K562 (cell line): Measurements from ENCODE around the gene CORO2A. TPM values are rescaled to one million over a fixed set of nuclear protein-coding genes. Genes with fewer than 3 reads are reported as not detected.

Experiments used
- ATAC-seq: fragments of 200-7000 bp; cut with Tn5 transposase; 3 replicates; pipeline ENCODE4 v1.9.1; 2020; ENCODE audit warnings: moderate library complexity
- BruUV-seq: library from RNA; stranded (reverse); fragments of 400-500 nt; replicated peaks from 2 replicates; lab custom pipeline; 2021; lab: Mats Ljungman, UMichigan
- CTCF ChIA-PET: fragments of 300-600 bp; formaldehyde crosslinking; extraction: SDS; loops from one replicate; lab custom pipeline; 2021; ENCODE audit warnings: low intra/inter-chr PET ratio; lab: Yijun Ruan, JAX
- POLR2A ChIA-PET: fragments of 300-600, 350-650 bp; sonication (Branson Sonifier 250); formaldehyde crosslinking; extraction: SDS; loops from one replicate; lab custom pipeline; 2021; ENCODE audit warnings: antibody characterized with exemption, inconsistent platforms; lab: Yijun Ruan, JAX
- DNase-seq, 4 experiments: peaks; one replicate each; pipeline versions ENCODE4 v3.0.0 to v3.0.0-alpha.2; 2011 to 2018; ENCODE audit warnings: low spot score in 3 of 4, mixed read lengths in 3 of 4; ENCODE audit errors: extremely low read depth in 1 of 4
- FAIRE-seq: peaks from 2 replicates; lab custom pipeline; 2011; peaks lifted over from hg19 to GRCh38; lab: Jason Lieb, UNC
- H2AFZ ChIP-seq: 2 replicates; pipeline ENCODE4 v1.6.0; 2011; ENCODE audit warnings: low read depth, low read length, control low read depth, inconsistent platforms
- H3K27ac ChIP-seq: fragments of 200-600 bp; 3 replicates; pipeline ENCODE4 v1.8.0; 2011; ENCODE audit warnings: low read depth, mild to moderate bottlenecking, control low read depth, inconsistent platforms, low read length, moderate library complexity, mixed read lengths; ENCODE audit errors: extremely low read depth
- H3K27me3 ChIP-seq, 2 experiments: fragments of 300-600 bp in 1 of 2; 2 replicates in 1 of 2; 3 replicates in 1 of 2; pipeline versions ENCODE4 v1.6.0 to v1.8.0; 2011; ENCODE audit warnings: inconsistent platforms in 2 of 2, low read length in 2 of 2, mild to moderate bottlenecking in 1 of 2, mixed read lengths in 1 of 2, moderate library complexity in 1 of 2; ENCODE audit not compliant: control insufficient read depth in 2 of 2, insufficient read depth in 2 of 2
- H3K36me3 ChIP-seq: fragments of 300-600 bp; 3 replicates; pipeline ENCODE4 v1.8.0; 2011; ENCODE audit warnings: mild to moderate bottlenecking, low read length, inconsistent platforms; ENCODE audit not compliant: control insufficient read depth, insufficient read depth
- H3K4me1 ChIP-seq, 2 experiments: fragments of 200-600 bp in 1 of 2; replicated peaks in 1 of 2; 2 replicates in 1 of 2; 3 replicates in 1 of 2; pipeline versions ENCODE4 v1.5.1 to v1.8.0; 2011; ENCODE audit warnings: inconsistent platforms in 2 of 2, low read length in 2 of 2, mild to moderate bottlenecking in 1 of 2, mixed read lengths in 1 of 2, moderate library complexity in 1 of 2; ENCODE audit not compliant: control insufficient read depth in 2 of 2, insufficient read depth in 2 of 2
- H3K4me2 ChIP-seq: 2 replicates; pipeline ENCODE4 v1.6.1; 2011; ENCODE audit warnings: low read length, control low read depth, inconsistent platforms, mixed read lengths; ENCODE audit not compliant: insufficient read depth
- H3K4me3 ChIP-seq: fragments of 200-600 bp; sonication (generic), shearing (Covaris generic); 2 replicates; pipeline ENCODE4 v1.5.1; 2016; ENCODE audit warnings: control low read depth, inconsistent platforms
- H3K79me2 ChIP-seq: fragments of 200-600 bp; 3 replicates; pipeline ENCODE4 v1.8.0; 2011; ENCODE audit warnings: low read length, inconsistent platforms; ENCODE audit not compliant: control insufficient read depth, insufficient read depth
- H3K9ac ChIP-seq, 2 experiments: 2 replicates each; pipeline versions ENCODE4 v1.6.0 to v1.6.1; 2011; ENCODE audit warnings: low read depth in 2 of 2, low read length in 2 of 2, control low read depth in 1 of 2, inconsistent platforms in 1 of 2, mild to moderate bottlenecking in 1 of 2, mixed read lengths in 1 of 2; ENCODE audit not compliant: insufficient read depth in 1 of 2
- H3K9me1 ChIP-seq: one replicate; pipeline ENCODE4 v1.6.0; 2011; ENCODE audit warnings: inconsistent platforms, mild to moderate bottlenecking, low read length, moderate library complexity; ENCODE audit not compliant: control insufficient read depth, insufficient read depth
- H3K9me3 ChIP-seq: replicated peaks from 2 replicates; pipeline ENCODE4 v1.5.1; 2011; ENCODE audit warnings: low read depth, low read length, inconsistent platforms; ENCODE audit not compliant: control insufficient read depth, insufficient read depth
- H4K20me1 ChIP-seq: replicated peaks from 2 replicates; pipeline ENCODE4 v1.6.1; 2011; ENCODE audit warnings: low read length, inconsistent platforms, mixed read lengths; ENCODE audit not compliant: control insufficient read depth, insufficient read depth
- WGBS: fragments of 100-300 bp; shearing (Covaris generic); methylation state at CpG from one replicate; pipeline ENCODE4 v1.1.6; 2016; ENCODE audit warnings: low coverage, mixed read lengths; ENCODE audit not compliant: insufficient coverage; ENCODE audit errors: missing lambda C conversion rate; 5-methylcytosine and 5-hydroxymethylcytosine counted together
- in situ Hi-C: fragments of 300-500 bp; cut with MboI; formaldehyde crosslinking; loops from 4 replicates; pipeline ENCODE4 v1.15.0; 2018; ENCODE audit warnings: inconsistent platforms, mixed read lengths
- intact Hi-C: fragments of 100-400 bp; cut with micrococcal nuclease; formaldehyde crosslinking; loops from 2 replicates; pipeline ENCODE4 v1.14.2; 2022
- microRNA-seq: library from miRNA; unstranded; fragments of <30 nt; microRNA quantifications from one replicate; pipeline ENCODE4, GENCODE V29; 2018; ENCODE audit warnings: borderline microRNAs expressed
- polyA plus RNA-seq, 8 experiments: library from polyadenylated mRNA; depleted of rRNA in 4 of 8; stranded (reverse) in 5 of 8; unstranded in 3 of 8; fragments of >200 nt; fragmentation: Nextera tagmentation in 2 of 8; fragmentation: Illumina TruSeq in 1 of 8; extraction: Ambion mirVana in 2 of 8; extraction: Trizol in 1 of 8; gene quantifications; 2 replicates each; pipeline versions ENCODE4 v1.2.1 to v1.2.3, GENCODE V29; 2011 to 2014; ENCODE audit warnings: inconsistent platforms in 1 of 8, missing spikeins in 1 of 8
- small RNA-seq: library from RNA; depleted of rRNA; stranded (forward); fragments of <200 nt; gene quantifications from one replicate; pipeline ENCODE3, GENCODE V24; 2014
- total RNA-seq, 7 experiments: library from RNA; depleted of rRNA in 6 of 7; stranded (reverse); fragments of >200 nt in 6 of 7; fragmentation: Illumina TruSeq in 2 of 7; extraction: Trizol in 2 of 7; gene quantifications; 2 replicates each; pipeline versions ENCODE4 v1.2.1 to v1.2.3, GENCODE V29; 2011 to 2021; ENCODE audit warnings: low replicate concordance in 1 of 7
- TF ChIP-seq, protein P1 (sequence below): fragments of 250-450 bp; sonication (Bioruptor Pico); IDR thresholded peaks from 2 replicates; pipeline ENCODE4 v1.5.0; 2021; ENCODE audit warnings: mild to moderate bottlenecking, borderline replicate concordance

The CORO2A gene
- total and polyA plus RNA-seq, 9 of the 15 experiments (the other 6 are each of a cell fraction or from before 2014, with no cell fraction given), result 9.5 to 26.6 (median 18.0) TPM

DNA sequence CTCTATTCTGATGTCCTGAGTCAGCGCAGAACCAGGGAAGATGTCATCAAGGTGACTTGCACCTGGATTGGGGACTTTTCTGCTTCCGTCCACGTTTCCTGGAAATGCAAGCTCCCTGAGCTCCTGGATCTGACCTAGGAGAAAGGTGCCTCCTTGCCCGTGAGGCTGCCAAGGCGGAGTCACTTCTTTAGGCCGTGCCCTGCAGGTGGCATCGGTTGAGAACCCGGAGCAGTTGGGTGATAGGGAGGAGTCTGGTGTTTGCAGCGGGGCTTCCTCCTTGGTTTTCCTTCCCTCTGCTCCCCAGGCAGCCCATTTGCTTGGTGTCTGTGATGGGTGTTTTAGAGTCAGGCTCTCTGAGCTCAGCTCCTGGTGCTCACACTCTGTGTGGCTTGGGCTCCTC is 120.7 kb downstream of the CORO2A start:
- in situ Hi-C loops, result no loop called here
- H3K4me2 ChIP-seq, result no peak overlapping the region
- intact Hi-C loops, result no loop called here
- BruUV-seq, result no TSS peak
- H3K4me3 ChIP-seq, result no peak overlapping the region
- H4K20me1 ChIP-seq, result peaks cover 8% of the 10 kb centered on the region; the same call in 1 of the 2 replicates
- H2AFZ ChIP-seq, result no peak overlapping the region
- no peak overlapping the region for H3K27ac ChIP-seq
- CTCF ChIA-PET, result no interaction called here
- H3K9ac ChIP-seq, result peak overlapping the region in 1 of 2 experiments; percentile 60; a peak in 1 of 4 replicates
- H3K4me1 ChIP-seq, result peaks cover 4% of the 10 kb centered on the region in 2 experiments; a peak in 2 of 5 replicates
- POLR2A ChIA-PET, result interaction anchor here (0.6 to 3.9 kb wide), 7 partner anchors 9 to 149 kb away, joined by 3 to 30 read pairs (median 4); partner anchors contain the start of genes ANP32B, NANS and TRMO
- no peaks in the 10 kb centered on the region for H3K27me3 ChIP-seq
- FAIRE-seq (no peak), ATAC-seq (no peak), DNase-seq (no peak)
- TF ChIP-seq, protein P1, sequence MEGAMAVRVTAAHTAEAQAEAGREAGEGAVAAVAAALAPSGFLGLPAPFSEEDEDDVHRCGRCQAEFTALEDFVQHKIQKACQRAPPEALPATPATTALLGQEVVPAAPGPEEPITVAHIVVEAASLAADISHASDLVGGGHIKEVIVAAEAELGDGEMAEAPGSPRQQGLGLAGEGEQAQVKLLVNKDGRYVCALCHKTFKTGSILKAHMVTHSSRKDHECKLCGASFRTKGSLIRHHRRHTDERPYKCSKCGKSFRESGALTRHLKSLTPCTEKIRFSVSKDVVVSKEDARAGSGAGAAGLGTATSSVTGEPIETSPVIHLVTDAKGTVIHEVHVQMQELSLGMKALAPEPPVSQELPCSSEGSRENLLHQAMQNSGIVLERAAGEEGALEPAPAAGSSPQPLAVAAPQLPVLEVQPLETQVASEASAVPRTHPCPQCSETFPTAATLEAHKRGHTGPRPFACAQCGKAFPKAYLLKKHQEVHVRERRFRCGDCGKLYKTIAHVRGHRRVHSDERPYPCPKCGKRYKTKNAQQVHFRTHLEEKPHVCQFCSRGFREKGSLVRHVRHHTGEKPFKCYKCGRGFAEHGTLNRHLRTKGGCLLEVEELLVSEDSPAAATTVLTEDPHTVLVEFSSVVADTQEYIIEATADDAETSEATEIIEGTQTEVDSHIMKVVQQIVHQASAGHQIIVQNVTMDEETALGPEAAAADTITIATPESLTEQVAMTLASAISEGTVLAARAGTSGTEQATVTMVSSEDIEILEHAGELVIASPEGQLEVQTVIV, result no peak
- H3K9me1 ChIP-seq, result no peaks in the 10 kb centered on the region
- H3K36me3 ChIP-seq, result peaks cover 64% of the 10 kb centered on the region; the same call in 2 of the 3 replicates
- peaks cover 58% of the 10 kb centered on the region for H3K79me2 ChIP-seq
- WGBS, result 87% methylated on average over 7 of the region's 9 CpGs
- no peaks in the 10 kb centered on the region for H3K9me3 ChIP-seq

Small RNA genes lying within 50 kb of the gene (microRNA-seq; reads per million reads assigned to microRNA genes)
- not detected for gene MIR6854

Small RNA genes lying within 50 kb of the gene (small RNA-seq; reads per million reads assigned to genes)
- gene MIR6854 (not detected), gene RF00017 (not detected)

Other genes starting within 250 kb of the CORO2A start
- gene ANP32B, start 209.3 kb downstream of the CORO2A start, total RNA-seq (2014; rRNA removed), result 90.3 and 90.7 TPM in 2 replicates
- gene ANP32B, start 209.3 kb downstream of the CORO2A start, total RNA-seq (2014; rRNA removed; fragmentation: Illumina TruSeq; extraction: Trizol), result 80.3 and 96.1 TPM in 2 replicates
- 68.9 and 78.4 TPM in 2 replicates for gene ANP32B, start 209.3 kb downstream of the CORO2A start, total RNA-seq (2015; rRNA removed; fragmentation: Illumina TruSeq; extraction: Trizol)
- 384 and 454 TPM in 2 replicates for gene ANP32B, start 209.3 kb downstream of the CORO2A start, total RNA-seq (2021)
- 135 and 147 TPM in 2 replicates for gene ANP32B, start 209.3 kb downstream of the CORO2A start, polyA plus RNA-seq (2011; rRNA removed)
- gene ANP32B, start 209.3 kb downstream of the CORO2A start, polyA plus RNA-seq (2014; fragmentation: Illumina TruSeq; extraction: Trizol), result 711 and 815 TPM in 2 replicates
- gene ANP32B, start 209.3 kb downstream of the CORO2A start, polyA plus RNA-seq (2014; fragmentation: Nextera tagmentation; extraction: Ambion mirVana), result 100 to 1,000 TPM in 1 of 2 experiments, 10 to 100 TPM in 1; 87.2 to 141 TPM
- 331 and 380 TPM in 2 replicates for gene ANP32B, start 209.3 kb downstream of the CORO2A start, polyA plus RNA-seq (2014; rRNA removed)
- gene NANS, start 135.9 kb downstream of the CORO2A start, total RNA-seq (2014; rRNA removed), result 181 and 197 TPM in 2 replicates
- 124 and 133 TPM in 2 replicates for gene NANS, start 135.9 kb downstream of the CORO2A start, total RNA-seq (2014; rRNA removed; fragmentation: Illumina TruSeq; extraction: Trizol)
- gene NANS, start 135.9 kb downstream of the CORO2A start, total RNA-seq (2015; rRNA removed; fragmentation: Illumina TruSeq; extraction: Trizol), result 151 and 156 TPM in 2 replicates
- gene NANS, start 135.9 kb downstream of the CORO2A start, total RNA-seq (2021), result 127 and 133 TPM in 2 replicates
- 124 and 143 TPM in 2 replicates for gene NANS, start 135.9 kb downstream of the CORO2A start, polyA plus RNA-seq (2011; rRNA removed)
- gene NANS, start 135.9 kb downstream of the CORO2A start, polyA plus RNA-seq (2014; fragmentation: Illumina TruSeq; extraction: Trizol), result 137 TPM in 2 replicates
- gene NANS, start 135.9 kb downstream of the CORO2A start, polyA plus RNA-seq (2014; fragmentation: Nextera tagmentation; extraction: Ambion mirVana), result 10 to 100 TPM; 37.1 to 64.3 TPM
- gene NANS, start 135.9 kb downstream of the CORO2A start, polyA plus RNA-seq (2014; rRNA removed), result 127 and 141 TPM in 2 replicates
- 17.9 and 24.7 TPM in 2 replicates for gene TRIM14, start 73.4 kb downstream of the CORO2A start, total RNA-seq (2014; rRNA removed)
- 17.0 and 17.5 TPM in 2 replicates for gene TRIM14, start 73.4 kb downstream of the CORO2A start, total RNA-seq (2014; rRNA removed; fragmentation: Illumina TruSeq; extraction: Trizol)
- gene TRIM14, start 73.4 kb downstream of the CORO2A start, total RNA-seq (2015; rRNA removed; fragmentation: Illumina TruSeq; extraction: Trizol), result 12.2 and 13.3 TPM in 2 replicates
- gene TRIM14, start 73.4 kb downstream of the CORO2A start, total RNA-seq (2021), result 41.0 and 48.5 TPM in 2 replicates
- gene TRIM14, start 73.4 kb downstream of the CORO2A start, polyA plus RNA-seq (2011; rRNA removed), result 19.1 and 24.8 TPM in 2 replicates
- gene TRIM14, start 73.4 kb downstream of the CORO2A start, polyA plus RNA-seq (2014; fragmentation: Illumina TruSeq; extraction: Trizol), result 34.1 and 40.0 TPM in 2 replicates
- 1 to 10 TPM; 7.6 to 8.3 TPM for gene TRIM14, start 73.4 kb downstream of the CORO2A start, polyA plus RNA-seq (2014; fragmentation: Nextera tagmentation; extraction: Ambion mirVana)
- 30.1 and 32.7 TPM in 2 replicates for gene TRIM14, start 73.4 kb downstream of the CORO2A start, polyA plus RNA-seq (2014; rRNA removed)
- gene TBC1D2, start 63.0 kb upstream of the CORO2A start, total RNA-seq (2014; rRNA removed), result 5.3 and 6.1 TPM in 2 replicates
- gene TBC1D2, start 63.0 kb upstream of the CORO2A start, total RNA-seq (2014; rRNA removed; fragmentation: Illumina TruSeq; extraction: Trizol), result 1.4 and 1.8 TPM in 2 replicates
- gene TBC1D2, start 63.0 kb upstream of the CORO2A start, total RNA-seq (2015; rRNA removed; fragmentation: Illumina TruSeq; extraction: Trizol), result 3.2 and 3.8 TPM in 2 replicates
- gene TBC1D2, start 63.0 kb upstream of the CORO2A start, total RNA-seq (2021), result 6.1 and 7.0 TPM in 2 replicates
- 2.5 and 3.5 TPM in 2 replicates for gene TBC1D2, start 63.0 kb upstream of the CORO2A start, polyA plus RNA-seq (2011; rRNA removed)
- 2.2 and 3.9 TPM in 2 replicates for gene TBC1D2, start 63.0 kb upstream of the CORO2A start, polyA plus RNA-seq (2014; fragmentation: Illumina TruSeq; extraction: Trizol)
- gene TBC1D2, start 63.0 kb upstream of the CORO2A start, polyA plus RNA-seq (2014; fragmentation: Nextera tagmentation; extraction: Ambion mirVana), result under 1 TPM; 0.10 to 0.21 TPM
- 5.2 and 5.4 TPM in 2 replicates for gene TBC1D2, start 63.0 kb upstream of the CORO2A start, polyA plus RNA-seq (2014; rRNA removed)